IMR-90 (cell line): ENCODE data around the gene GLIPR1. TPM values are rescaled to one million over a fixed set of nuclear protein-coding genes. Genes with fewer than 3 reads are reported as not detected.
A peak's percentile ranks its signal among the peaks of the same experiment; 100 is the strongest.

ENCODE experiments used
- ATAC-seq: fragments of 200-7000 bp; cut with Tn5 transposase; 2 replicates; pipeline ENCODE4 v1.9.1; 2020; ENCODE audit warnings: low read depth, mild to moderate bottlenecking, moderate library complexity
- BruUV-seq: library from RNA; stranded (reverse); fragments of 400-500 nt; replicated peaks from 2 replicates; lab custom pipeline; 2021; lab: Mats Ljungman, UMichigan
- CTCF ChIA-PET: fragments of 300-600 bp; formaldehyde crosslinking; extraction: SDS; loops from one replicate; lab custom pipeline; 2021; ENCODE audit warnings: antibody characterized with exemption; lab: Yijun Ruan, JAX
- POLR2A ChIA-PET: fragments of 300-600 bp; sonication (Branson Sonifier 250); formaldehyde crosslinking; loops from one replicate; lab custom pipeline; 2022; ENCODE audit warnings: antibody characterized with exemption; ENCODE audit not compliant: unreplicated experiment; lab: Charles Lee
- DNase-seq: peaks from one replicate; pipeline ENCODE4 v3.0.0; 2013
- H2AFZ ChIP-seq: replicated peaks from 2 replicates; pipeline ENCODE3; 2013; ENCODE audit warnings: low read length, mild to moderate bottlenecking; ENCODE audit not compliant: poor library complexity
- H2AK5ac ChIP-seq: 2 replicates; pipeline ENCODE4 v1.6.1; 2013; ENCODE audit warnings: low read depth, low read length, inconsistent platforms
- H2AK9ac ChIP-seq: replicated peaks from 2 replicates; pipeline ENCODE3; 2013; ENCODE audit warnings: mild to moderate bottlenecking, low read depth, low read length, moderate library complexity; ENCODE audit not compliant: poor library complexity
- H2BK120ac ChIP-seq: 2 replicates; pipeline ENCODE4 v1.6.1; 2013; ENCODE audit warnings: low read depth, low read length, inconsistent platforms
- H2BK15ac ChIP-seq: 3 replicates; pipeline ENCODE4 v1.6.1; 2013; ENCODE audit warnings: low read depth, low read length, inconsistent platforms
- H2BK20ac ChIP-seq: 2 replicates; pipeline ENCODE4 v1.6.1; 2013; ENCODE audit warnings: low read depth, mild to moderate bottlenecking, inconsistent platforms, low read length, moderate library complexity
- H2BK5ac ChIP-seq: 2 replicates; pipeline ENCODE4 v1.6.1; 2013; ENCODE audit warnings: mild to moderate bottlenecking, low read depth, low read length, inconsistent platforms; ENCODE audit not compliant: poor library complexity, severe bottlenecking
- H3K14ac ChIP-seq: replicated peaks from 2 replicates; pipeline ENCODE4 v1.6.1; 2013; ENCODE audit warnings: low read depth, low read length, inconsistent platforms
- H3K18ac ChIP-seq: 2 replicates; pipeline ENCODE4 v1.6.1; 2013; ENCODE audit warnings: low read depth, low read length, control low read depth
- H3K23ac ChIP-seq: 2 replicates; pipeline ENCODE4 v1.6.1; 2013; ENCODE audit warnings: low read depth, low read length, inconsistent platforms
- H3K27ac ChIP-seq: 2 replicates; pipeline ENCODE4 v1.5.1; 2013; ENCODE audit warnings: mild to moderate bottlenecking, control low read depth, low read length; ENCODE audit not compliant: insufficient read depth
- H3K27me3 ChIP-seq: 2 replicates; pipeline ENCODE4 v1.6.1; 2013; ENCODE audit warnings: low read length; ENCODE audit not compliant: control insufficient read depth, insufficient read depth
- H3K36me3 ChIP-seq: 2 replicates; pipeline ENCODE4 v1.6.1; 2013; ENCODE audit warnings: low read length, mixed read lengths; ENCODE audit not compliant: control insufficient read depth, insufficient read depth
- H3K4ac ChIP-seq: 2 replicates; pipeline ENCODE4 v1.6.1; 2013; ENCODE audit warnings: low read depth, low read length, inconsistent platforms
- H3K4me1 ChIP-seq: 2 replicates; pipeline ENCODE4 v1.6.1; 2013; ENCODE audit warnings: low read length, mixed read lengths; ENCODE audit not compliant: control insufficient read depth, insufficient read depth
- H3K4me2 ChIP-seq: 2 replicates; pipeline ENCODE4 v1.6.1; 2013; ENCODE audit warnings: low read depth, mild to moderate bottlenecking, control low read depth, low read length, moderate library complexity
- H3K4me3 ChIP-seq: 2 replicates; pipeline ENCODE4 v1.5.1; 2013; ENCODE audit warnings: low read depth, mild to moderate bottlenecking, control low read depth, low read length, moderate library complexity; ENCODE audit not compliant: insufficient read depth
- H3K56ac ChIP-seq: 2 replicates; pipeline ENCODE4 v1.6.1; 2013; ENCODE audit warnings: low read length, inconsistent platforms; ENCODE audit not compliant: insufficient read depth; ENCODE audit errors: extremely low read depth
- H3K79me1 ChIP-seq, 2 experiments: 2 replicates each; pipeline ENCODE4 v1.6.1; 2013; ENCODE audit warnings: low read length in 2 of 2, inconsistent platforms in 1 of 2, low read depth in 1 of 2
- H3K9ac ChIP-seq: 2 replicates; pipeline ENCODE4 v1.6.1; 2013; ENCODE audit warnings: low read depth, low read length, control low read depth
- H3K9me1 ChIP-seq: 2 replicates; pipeline ENCODE4 v1.6.1; 2013; ENCODE audit warnings: low read length, inconsistent platforms; ENCODE audit not compliant: insufficient read depth
- H3K9me3 ChIP-seq: 2 replicates; pipeline ENCODE4 v1.6.1; 2013; ENCODE audit warnings: low read length; ENCODE audit not compliant: control insufficient read depth, insufficient read depth
- H4K20me1 ChIP-seq: 2 replicates; pipeline ENCODE4 v1.6.1; 2013; ENCODE audit warnings: low read length, inconsistent platforms; ENCODE audit not compliant: insufficient read depth
- H4K5ac ChIP-seq: 2 replicates; pipeline ENCODE4 v1.6.1; 2013; ENCODE audit warnings: mild to moderate bottlenecking, low read depth, low read length, control low read depth
- H4K8ac ChIP-seq, 2 experiments: 2 replicates each; pipeline ENCODE4 v1.6.1; 2013; ENCODE audit warnings: low read depth in 2 of 2, low read length in 2 of 2, control low read depth in 1 of 2, inconsistent platforms in 1 of 2
- H4K91ac ChIP-seq: 2 replicates; pipeline ENCODE4 v1.6.1; 2013; ENCODE audit warnings: low read depth, low read length, inconsistent platforms; ENCODE audit not compliant: insufficient read depth
- CHD1 ChIP-seq: IDR thresholded peaks from 2 replicates; pipeline ENCODE4 v1.6.1; 2012; ENCODE audit warnings: low read depth, low read length, improper control_type of control experiment
- WGBS, 2 experiments: methylation state at CpG; one replicate each; pipeline versions ENCODE4 v1.1.5 to v1.1.7; 2013; ENCODE audit warnings: missing lambda C conversion rate in 2 of 2; ENCODE audit not compliant: insufficient read length in 1 of 2; ENCODE audit errors: extremely low coverage in 2 of 2; 5-methylcytosine and 5-hydroxymethylcytosine counted together
- dilution Hi-C: fragments of 300-500 bp; cut with HindIII; formaldehyde crosslinking; loops from one replicate; pipeline ENCODE4 v1.14.3; 2018; ENCODE audit warnings: low sequenced_read_pairs; ENCODE audit not compliant: unreplicated experiment
- in situ Hi-C: fragments of 300-500 bp; cut with MboI; formaldehyde crosslinking; loops from 3 replicates; pipeline ENCODE4 v1.14.3; 2019; ENCODE audit warnings: low sequenced_read_pairs, inconsistent platforms, mixed read lengths
- intact Hi-C: fragments of 100-400 bp; cut with micrococcal nuclease; formaldehyde crosslinking; loops from 2 replicates; pipeline ENCODE4 v1.10.0; 2022
- polyA plus RNA-seq, 3 experiments: library from polyadenylated mRNA; depleted of rRNA; stranded (reverse); fragments of >200 nt; gene quantifications; 2 replicates each; pipeline ENCODE4 v1.2.3, GENCODE V29; 2012; ENCODE audit warnings: low replicate concordance in 1 of 3
- total RNA-seq: library from RNA; depleted of rRNA; stranded (reverse); fragments of >200 nt; gene quantifications from 2 replicates; pipeline ENCODE4 v1.2.3, GENCODE V29; 2012
- TF ChIP-seq, protein P1 (sequence below): fragments of 150-350 bp; IDR thresholded peaks from 2 replicates; pipeline ENCODE4 v1.6.1; 2017; ENCODE audit warnings: mild to moderate bottlenecking, antibody characterized with exemption, low read length, low read depth

GLIPR1 gene
- total and polyA plus RNA-seq, 2 of the 4 experiments (the other 2 are of a cell fraction) = 268 to 327 TPM

DNA sequence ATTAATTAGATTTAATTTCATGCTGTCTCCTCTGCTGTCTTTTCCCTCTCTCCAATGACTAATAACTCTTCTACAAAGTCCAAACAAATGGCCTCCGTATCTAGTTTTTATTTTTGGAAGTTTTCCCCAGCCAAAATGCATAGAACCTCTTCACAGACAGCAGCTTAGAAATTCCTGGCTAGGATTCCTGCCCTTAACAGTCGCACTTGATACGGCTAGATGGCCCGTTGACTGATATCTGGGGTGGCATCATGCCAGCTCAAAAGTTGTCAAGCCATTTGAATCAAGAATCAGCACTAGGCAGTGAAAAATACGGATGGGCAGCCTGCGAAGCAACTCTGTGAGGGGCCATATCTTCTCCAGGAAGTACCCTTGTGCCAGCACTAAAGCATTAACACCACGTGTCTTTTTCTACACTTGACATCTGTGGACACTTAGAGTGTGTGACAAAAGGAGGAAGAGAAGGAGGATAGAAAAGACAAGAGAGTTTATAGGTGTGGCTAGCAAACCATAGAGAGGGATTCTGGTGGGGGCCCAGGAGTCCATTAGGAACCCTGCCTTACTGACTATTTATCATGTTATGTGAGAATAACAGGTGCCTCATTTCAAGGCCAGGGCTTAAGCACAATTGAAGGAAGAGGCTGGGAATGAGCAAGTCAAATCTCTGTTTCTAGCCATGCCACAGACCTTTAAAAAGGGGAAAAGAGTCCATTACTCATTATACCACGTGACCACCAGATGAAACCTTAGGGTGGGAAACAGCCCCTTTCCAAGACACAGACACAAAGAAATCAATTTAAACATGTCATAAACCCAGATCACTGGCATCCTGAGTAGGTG is 70.1 kb downstream of the GLIPR1 start:
- Histone ChIP-seq H2BK5ac (no peak overlapping the region), H3K18ac (peak overlapping the region; percentile 93), H4K5ac (peak overlapping the region; percentile 88), H2AK9ac (peak overlapping the region; percentile 29), H3K56ac (no peak overlapping the region), H2BK15ac (peak overlapping the region; percentile 40; the same call in 1 of the 3 replicates), H4K20me1 (no peaks in the 10 kb centered on the region), H2AFZ (peak overlapping the region; percentile 45), H2AK5ac (peak overlapping the region; percentile 71), H3K27ac (peak overlapping the region; percentile 71), H4K91ac (peak overlapping the region; percentile 53; the same call in 1 of the 2 replicates), H3K36me3 (no peaks in the 10 kb centered on the region), H3K9ac (no peak overlapping the region), H3K14ac (peak overlapping the region; percentile 49), H2BK120ac (peak overlapping the region; percentile 69), H3K27me3 (no peaks in the 10 kb centered on the region), H2BK20ac (peak overlapping the region; percentile 62), H3K9me1 (peaks cover 12% of the 10 kb centered on the region; the same call in 1 of the 2 replicates), H3K4me1 (peaks cover 18% of the 10 kb centered on the region), H3K23ac (peak overlapping the region; percentile 21; the same call in 1 of the 2 replicates), H3K4ac (peak overlapping the region; percentile 64), H3K9me3 (no peaks in the 10 kb centered on the region), H4K8ac (peak overlapping the region; percentile 65 to 67; a peak in 3 of 4 replicates), H3K79me1 (no peaks in the 10 kb centered on the region), H3K4me2 (peak overlapping the region; percentile 75), H3K4me3 (no peak overlapping the region)
- TF ChIP-seq, protein P1, sequence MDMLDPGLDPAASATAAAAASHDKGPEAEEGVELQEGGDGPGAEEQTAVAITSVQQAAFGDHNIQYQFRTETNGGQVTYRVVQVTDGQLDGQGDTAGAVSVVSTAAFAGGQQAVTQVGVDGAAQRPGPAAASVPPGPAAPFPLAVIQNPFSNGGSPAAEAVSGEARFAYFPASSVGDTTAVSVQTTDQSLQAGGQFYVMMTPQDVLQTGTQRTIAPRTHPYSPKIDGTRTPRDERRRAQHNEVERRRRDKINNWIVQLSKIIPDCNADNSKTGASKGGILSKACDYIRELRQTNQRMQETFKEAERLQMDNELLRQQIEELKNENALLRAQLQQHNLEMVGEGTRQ = peak; percentile 41
- TF ChIP-seq CHD1 = no peak
- ChIA-PET CTCF (no interaction called here), POLR2A (no interaction called here)
- intact Hi-C loops = no loop called here
- DNase-seq (peak; percentile 29), ATAC-seq (peak; percentile 38)
- dilution Hi-C loops = no loop called here
- BruUV-seq = no TSS peak
- WGBS, 2 experiments = 28% methylated on average over 3 of the region's 8 CpGs; no CpG with 5 or more reads in 1 of the 2 experiments
- in situ Hi-C loops = no loop called here
